ENCODE data around the gene OPHN1. TPM values are rescaled to one million over a fixed set of nuclear protein-coding genes. Genes with fewer than 3 reads are reported as not detected.

The OPHN1 gene
- total and polyA plus RNA-seq, 2 donors (not counting 1 experiment from before 2014, with no cell fraction given) = 2.9 to 8.3 TPM

GRCh38 chrX:68455151-68455510 lies 21.8 kb upstream of the OPHN1 start:
- Histone ChIP-seq H3K27ac (ENCODE audit: insufficient read depth, low read length) (no peak overlapping the region), H3K9ac (ENCODE audit: insufficient read depth, low read length) (no peak overlapping the region), H3K79me2 (ENCODE audit: control insufficient read depth, insufficient read depth, low read length) (no peaks in the 10 kb centered on the region), H4K20me1 (ENCODE audit: control insufficient read depth, extremely low read depth, insufficient read depth, low read length) (no peaks in the 10 kb centered on the region), H3K4me3 (replicated peaks in 1 of 4; ENCODE audit: control extremely low read depth in 1 of 4, insufficient read depth in 1 of 4, low read depth in 3 of 4, low read length in 4 of 4) (no peak overlapping the region), H3K4me1 (ENCODE audit: control insufficient read depth, extremely low read depth, insufficient read depth, low read length) (no peaks in the 10 kb centered on the region), H3K36me3 (ENCODE audit: control insufficient read depth, insufficient read depth, low read length) (no peaks in the 10 kb centered on the region), H2AFZ (ENCODE audit: low read length) (no peak overlapping the region), H3K9me3 (ENCODE audit: control insufficient read depth, insufficient read depth, low read depth, low read length) (no peaks in the 10 kb centered on the region), H3K27me3 (ENCODE audit: control insufficient read depth, insufficient read depth, low read length) (no peaks in the 10 kb centered on the region), H3K4me2 (ENCODE audit: extremely low read depth, insufficient read depth, low read length) (no peak overlapping the region)
- no peak for TF ChIP-seq EZH2 (IDR thresholded peaks at IDR 0.05; ENCODE audit: low read length, missing control alignments)
- TF ChIP-seq, protein P1, sequence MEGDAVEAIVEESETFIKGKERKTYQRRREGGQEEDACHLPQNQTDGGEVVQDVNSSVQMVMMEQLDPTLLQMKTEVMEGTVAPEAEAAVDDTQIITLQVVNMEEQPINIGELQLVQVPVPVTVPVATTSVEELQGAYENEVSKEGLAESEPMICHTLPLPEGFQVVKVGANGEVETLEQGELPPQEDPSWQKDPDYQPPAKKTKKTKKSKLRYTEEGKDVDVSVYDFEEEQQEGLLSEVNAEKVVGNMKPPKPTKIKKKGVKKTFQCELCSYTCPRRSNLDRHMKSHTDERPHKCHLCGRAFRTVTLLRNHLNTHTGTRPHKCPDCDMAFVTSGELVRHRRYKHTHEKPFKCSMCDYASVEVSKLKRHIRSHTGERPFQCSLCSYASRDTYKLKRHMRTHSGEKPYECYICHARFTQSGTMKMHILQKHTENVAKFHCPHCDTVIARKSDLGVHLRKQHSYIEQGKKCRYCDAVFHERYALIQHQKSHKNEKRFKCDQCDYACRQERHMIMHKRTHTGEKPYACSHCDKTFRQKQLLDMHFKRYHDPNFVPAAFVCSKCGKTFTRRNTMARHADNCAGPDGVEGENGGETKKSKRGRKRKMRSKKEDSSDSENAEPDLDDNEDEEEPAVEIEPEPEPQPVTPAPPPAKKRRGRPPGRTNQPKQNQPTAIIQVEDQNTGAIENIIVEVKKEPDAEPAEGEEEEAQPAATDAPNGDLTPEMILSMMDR (conservative IDR thresholded peaks at IDR 0.05 in 1 of 2, IDR thresholded peaks at IDR 0.05 in 1 of 2; ENCODE audit: low read depth in 1 of 2, low read length in 2 of 2) = no peak
- DNase-seq (ENCODE audit: low read depth in 2 of 2) = no peak

DNA sequence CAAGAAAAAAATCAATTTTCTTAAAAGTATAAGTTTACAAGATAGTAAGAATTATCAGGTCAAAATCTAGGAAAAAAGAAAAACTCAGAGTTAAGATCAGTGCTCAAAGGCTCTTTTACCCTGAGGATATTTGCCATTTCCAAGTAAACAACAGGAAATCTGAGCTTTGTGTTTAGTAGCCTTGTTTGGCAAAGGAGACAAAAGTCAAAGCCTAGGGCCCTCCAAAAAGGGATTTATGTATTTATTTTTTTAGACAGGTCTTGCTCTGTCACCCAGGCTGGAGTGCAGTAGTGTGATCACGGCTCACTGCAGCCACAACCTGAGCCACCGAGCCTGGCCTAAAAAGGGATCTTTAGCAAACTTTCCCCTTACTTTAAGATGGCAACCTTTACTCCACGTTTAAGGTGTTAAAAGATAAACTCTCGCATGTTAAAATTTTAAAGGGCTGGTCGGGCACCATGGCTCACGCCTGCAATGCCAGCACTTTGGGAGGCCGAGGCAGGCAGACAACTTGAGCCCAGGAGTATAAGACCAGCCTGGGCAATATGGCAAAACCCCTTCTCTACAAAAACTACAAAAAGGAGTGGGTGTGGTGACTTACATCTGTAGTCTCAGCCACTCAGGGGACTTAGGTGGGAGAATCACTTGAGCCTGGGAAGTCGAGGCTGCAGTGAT lies 21.3 kb upstream of the OPHN1 start:
- H3K9me3 ChIP-seq (ENCODE audit: control insufficient read depth, insufficient read depth, low read depth, low read length) = no peaks in the 10 kb centered on the region
- H3K36me3 ChIP-seq (ENCODE audit: control insufficient read depth, insufficient read depth, low read length) = no peaks in the 10 kb centered on the region
- TF ChIP-seq EZH2 (IDR thresholded peaks at IDR 0.05; ENCODE audit: low read length, missing control alignments) = no peak
- TF ChIP-seq, protein P1 (conservative IDR thresholded peaks at IDR 0.05 in 1 of 2, IDR thresholded peaks at IDR 0.05 in 1 of 2; ENCODE audit: low read depth in 1 of 2, low read length in 2 of 2) = no peak

GRCh38 chrX:68451720-68452119 lies 18.4 kb upstream of the OPHN1 start:
- TF ChIP-seq, protein P1 (conservative IDR thresholded peaks at IDR 0.05 in 1 of 2, IDR thresholded peaks at IDR 0.05 in 1 of 2; ENCODE audit: low read depth in 1 of 2, low read length in 2 of 2) = no peak
- no peaks in the 10 kb centered on the region for H4K20me1 ChIP-seq (ENCODE audit: control insufficient read depth, extremely low read depth, insufficient read depth, low read length)
- DNase-seq (ENCODE audit: low read depth in 2 of 2) = no peak
- no peak overlapping the region for H3K9ac ChIP-seq (ENCODE audit: insufficient read depth, low read length)
- no peak overlapping the region for H2AFZ ChIP-seq (ENCODE audit: low read length)
- no peaks in the 10 kb centered on the region for H3K79me2 ChIP-seq (ENCODE audit: control insufficient read depth, insufficient read depth, low read length)
- H3K4me1 ChIP-seq (ENCODE audit: control insufficient read depth, extremely low read depth, insufficient read depth, low read length) = no peaks in the 10 kb centered on the region
- no peak overlapping the region for H3K4me2 ChIP-seq (ENCODE audit: extremely low read depth, insufficient read depth, low read length)
- H3K27me3 ChIP-seq (ENCODE audit: control insufficient read depth, insufficient read depth, low read length) = no peaks in the 10 kb centered on the region
- no peak overlapping the region for H3K27ac ChIP-seq (ENCODE audit: insufficient read depth, low read length)
- no peaks in the 10 kb centered on the region for H3K36me3 ChIP-seq (ENCODE audit: control insufficient read depth, insufficient read depth, low read length)
- H3K4me3 ChIP-seq (replicated peaks in 1 of 4; ENCODE audit: control extremely low read depth in 1 of 4, insufficient read depth in 1 of 4, low read depth in 3 of 4, low read length in 4 of 4) = no peak overlapping the region
- H3K9me3 ChIP-seq (ENCODE audit: control insufficient read depth, insufficient read depth, low read depth, low read length) = no peaks in the 10 kb centered on the region

More for the DNA sequence above, 21.3 kb upstream of the OPHN1 start:
- H4K20me1 ChIP-seq (ENCODE audit: control insufficient read depth, extremely low read depth, insufficient read depth, low read length) = no peaks in the 10 kb centered on the region
- no peak overlapping the region for H3K27ac ChIP-seq (ENCODE audit: insufficient read depth, low read length)
- no peak overlapping the region for H3K9ac ChIP-seq (ENCODE audit: insufficient read depth, low read length)
- H3K4me1 ChIP-seq (ENCODE audit: control insufficient read depth, extremely low read depth, insufficient read depth, low read length) = no peaks in the 10 kb centered on the region
- H3K79me2 ChIP-seq (ENCODE audit: control insufficient read depth, insufficient read depth, low read length) = no peaks in the 10 kb centered on the region
- no peak overlapping the region for H2AFZ ChIP-seq (ENCODE audit: low read length)
- H3K27me3 ChIP-seq (ENCODE audit: control insufficient read depth, insufficient read depth, low read length) = no peaks in the 10 kb centered on the region
- DNase-seq (ENCODE audit: low read depth in 2 of 2) = no peak
- H3K4me2 ChIP-seq (ENCODE audit: extremely low read depth, insufficient read depth, low read length) = no peak overlapping the region
- H3K4me3 ChIP-seq (replicated peaks in 1 of 4; ENCODE audit: control extremely low read depth in 1 of 4, insufficient read depth in 1 of 4, low read depth in 3 of 4, low read length in 4 of 4) = no peak overlapping the region

Data from fibroblast of lung (primary cell).